CD4-positive, alpha-beta T cell (primary cell): ENCODE data around the gene GZF1. TPM values are rescaled to one million over a fixed set of nuclear protein-coding genes. Genes with fewer than 3 reads are reported as not detected.

Source experiments
- ATAC-seq: fragments of 200-7000 bp; cut with Tn5 transposase; one replicate; pipeline ENCODE4 v1.10.0; 2022; ENCODE audit warnings: mild to moderate bottlenecking; ENCODE audit not compliant: poor library complexity
- CTCF ChIA-PET: fragments of 350-600 bp; sonication (Branson Sonifier 250); formaldehyde crosslinking; loops from one replicate; lab custom pipeline; 2021; ENCODE audit warnings: antibody characterized with exemption, inconsistent platforms; lab: Charles Lee
- POLR2A ChIA-PET: fragments of 350-600 bp; sonication (Branson Sonifier 250); formaldehyde crosslinking; loops from one replicate; lab custom pipeline; 2021; ENCODE audit warnings: antibody characterized with exemption, inconsistent platforms; lab: Charles Lee
- DNase-seq, 14 experiments: peaks; one replicate each; pipeline ENCODE4 v3.0.0-alpha.2; 2013 to 2020; ENCODE audit warnings: mixed read lengths in 2 of 14
- H3K27ac ChIP-seq, 2 donors: one replicate each; pipeline versions ENCODE4 v1.5.1 to v1.7.0; 2013; ENCODE audit warnings: low read length in 2 of 2, low read depth in 1 of 2, mild to moderate bottlenecking in 1 of 2
- H3K27me3 ChIP-seq, 2 experiments: 1 replicate in 1 of 2; 2 replicates in 1 of 2; pipeline versions ENCODE4 v1.6.1 to v1.7.0; 2013; ENCODE audit warnings: low read length in 2 of 2, control low read depth in 1 of 2, mild to moderate bottlenecking in 1 of 2, moderate library complexity in 1 of 2; ENCODE audit not compliant: insufficient read depth in 2 of 2, control insufficient read depth in 1 of 2
- H3K36me3 ChIP-seq: one replicate; pipeline ENCODE4 v1.6.1; 2013; ENCODE audit warnings: low read length, control low read depth; ENCODE audit not compliant: insufficient read depth
- H3K4me1 ChIP-seq: one replicate; pipeline ENCODE4 v1.6.1; 2013; ENCODE audit warnings: low read length, control low read depth; ENCODE audit not compliant: insufficient read depth
- H3K4me3 ChIP-seq: one replicate; pipeline ENCODE4 v1.5.1; 2013; ENCODE audit warnings: mild to moderate bottlenecking, low read length, moderate library complexity
- H3K9me3 ChIP-seq, 2 experiments: 1 replicate in 1 of 2; 2 replicates in 1 of 2; pipeline versions ENCODE4 v1.6.1 to v1.7.0; 2013; ENCODE audit warnings: low read length in 2 of 2, mild to moderate bottlenecking in 2 of 2, control low read depth in 1 of 2, moderate library complexity in 1 of 2; ENCODE audit not compliant: control insufficient read depth in 1 of 2, insufficient read depth in 1 of 2
- H3K27ac Mint-ChIP-seq: one replicate; pipeline ENCODE4 v1.8.0; 2020; ENCODE audit warnings: mixed read lengths
- H3K27me3 Mint-ChIP-seq: one replicate; pipeline ENCODE4 v1.8.0; 2021; ENCODE audit warnings: mixed read lengths
- H3K36me3 Mint-ChIP-seq: one replicate; pipeline ENCODE4 v1.8.0; 2021; ENCODE audit warnings: low read depth, mixed read lengths
- H3K4me1 Mint-ChIP-seq: one replicate; pipeline ENCODE4 v1.8.0; 2021; ENCODE audit warnings: low read depth, mixed read lengths
- H3K4me3 Mint-ChIP-seq: one replicate; pipeline ENCODE4 v1.8.0; 2020; ENCODE audit warnings: mild to moderate bottlenecking, mixed read lengths
- H3K9me3 Mint-ChIP-seq: one replicate; pipeline ENCODE4 v1.8.0; 2020; ENCODE audit warnings: mixed read lengths
- CTCF ChIP-seq: fragments of 200-600 bp; IDR thresholded peaks from one replicate; pipeline ENCODE4 v1.8.0; 2022; ENCODE audit warnings: antibody characterized with exemption, mild to moderate bottlenecking
- intact Hi-C, 2 experiments: fragments of 100-400 bp; cut with DNase I in 1 of 2; cut with micrococcal nuclease in 1 of 2; formaldehyde crosslinking; loops; one replicate each; pipeline versions ENCODE4 v1.15.1 to v1.9.0; 2023 to 2025; cut with DNase I, micrococcal nuclease
- total RNA-seq, 174 experiments: library from RNA in 2 of 174; stranded (reverse) in 2 of 174; gene quantifications; one replicate each; pipeline ENCODE4 v1.2.3 and lab custom pipeline; 2021 to 2026

Gene GZF1
- total RNA-seq, 2 experiments from 2014 or later: 38.1 to 43.6 TPM

GRCh38 chr20:23315099-23315498 lies 46.9 kb upstream of the GZF1 start:
- Mint-ChIP-seq H3K36me3 (no peaks in the 10 kb centered on the region), H3K27me3 (peaks cover 5% of the 10 kb centered on the region), H3K9me3 (no peaks in the 10 kb centered on the region), H3K4me3 (no peak overlapping the region), H3K27ac (no peak overlapping the region), H3K4me1 (no peaks in the 10 kb centered on the region)
- POLR2A ChIA-PET: no interaction called here
- H3K4me3 ChIP-seq: no peak overlapping the region
- H3K36me3 ChIP-seq: no peaks in the 10 kb centered on the region
- no peak for TF ChIP-seq CTCF
- no peak overlapping the region for H3K27ac ChIP-seq
- intact Hi-C loops: no loop called here
- peaks cover 0 to 3% of the 10 kb centered on the region in 2 experiments for H3K27me3 ChIP-seq
- no peaks in the 10 kb centered on the region for H3K4me1 ChIP-seq
- DNase-seq (no peak), ATAC-seq (no peak)
- H3K9me3 ChIP-seq: no peaks in the 10 kb centered on the region
- CTCF ChIA-PET: no interaction called here

- Histone ChIP-seq H3K27ac (no peak overlapping the region), H3K4me3 (no peak overlapping the region), H3K4me1 (no peaks in the 10 kb centered on the region), H3K27me3 (peaks cover 0 to 6% of the 10 kb centered on the region in 2 experiments), H3K36me3 (no peaks in the 10 kb centered on the region), H3K9me3 (no peaks in the 10 kb centered on the region)
- intact Hi-C loops: no loop called here
- TF ChIP-seq CTCF: no peak
- Mint-ChIP-seq H3K36me3 (no peaks in the 10 kb centered on the region), H3K9me3 (no peaks in the 10 kb centered on the region), H3K27ac (no peak overlapping the region), H3K4me1 (no peaks in the 10 kb centered on the region), H3K4me3 (no peak overlapping the region), H3K27me3 (peaks cover 5% of the 10 kb centered on the region)
- ChIA-PET CTCF (no interaction called here), POLR2A (no interaction called here)
- ATAC-seq (no peak), DNase-seq (no peak)
These were observed 45.4 kb upstream of the GZF1 start for GRCh38 chr20:23316626-23317025.

GRCh38 chr20:23317081-23317480 lies 44.9 kb upstream of the GZF1 start:
- intact Hi-C loops: no loop called here
- no peaks in the 10 kb centered on the region for H3K36me3 Mint-ChIP-seq
- ChIA-PET CTCF (no interaction called here), POLR2A (no interaction called here)
- Histone ChIP-seq H3K4me3 (no peak overlapping the region), H3K36me3 (no peaks in the 10 kb centered on the region), H3K27ac (no peak overlapping the region), H3K27me3 (peaks cover 0 to 6% of the 10 kb centered on the region in 2 experiments), H3K9me3 (no peaks in the 10 kb centered on the region), H3K4me1 (no peaks in the 10 kb centered on the region)
- no peak for DNase-seq
- H3K27ac Mint-ChIP-seq: no peak overlapping the region
- H3K9me3 Mint-ChIP-seq: no peaks in the 10 kb centered on the region
- H3K27me3 Mint-ChIP-seq: peaks cover 5% of the 10 kb centered on the region
- no peaks in the 10 kb centered on the region for H3K4me1 Mint-ChIP-seq
- H3K4me3 Mint-ChIP-seq: no peak overlapping the region
- ATAC-seq: no peak
- TF ChIP-seq CTCF: no peak
